ENCODE data around the gene FOXC2.

GRCh38 chr16:86602521-86602920 lies 35.9 kb downstream of the FOXC2 start:
- no peak for TF ChIP-seq EZH2 (IDR thresholded peaks at IDR 0.05; ENCODE audit: borderline replicate concordance, low read length)
- TF ChIP-seq, protein P1, sequence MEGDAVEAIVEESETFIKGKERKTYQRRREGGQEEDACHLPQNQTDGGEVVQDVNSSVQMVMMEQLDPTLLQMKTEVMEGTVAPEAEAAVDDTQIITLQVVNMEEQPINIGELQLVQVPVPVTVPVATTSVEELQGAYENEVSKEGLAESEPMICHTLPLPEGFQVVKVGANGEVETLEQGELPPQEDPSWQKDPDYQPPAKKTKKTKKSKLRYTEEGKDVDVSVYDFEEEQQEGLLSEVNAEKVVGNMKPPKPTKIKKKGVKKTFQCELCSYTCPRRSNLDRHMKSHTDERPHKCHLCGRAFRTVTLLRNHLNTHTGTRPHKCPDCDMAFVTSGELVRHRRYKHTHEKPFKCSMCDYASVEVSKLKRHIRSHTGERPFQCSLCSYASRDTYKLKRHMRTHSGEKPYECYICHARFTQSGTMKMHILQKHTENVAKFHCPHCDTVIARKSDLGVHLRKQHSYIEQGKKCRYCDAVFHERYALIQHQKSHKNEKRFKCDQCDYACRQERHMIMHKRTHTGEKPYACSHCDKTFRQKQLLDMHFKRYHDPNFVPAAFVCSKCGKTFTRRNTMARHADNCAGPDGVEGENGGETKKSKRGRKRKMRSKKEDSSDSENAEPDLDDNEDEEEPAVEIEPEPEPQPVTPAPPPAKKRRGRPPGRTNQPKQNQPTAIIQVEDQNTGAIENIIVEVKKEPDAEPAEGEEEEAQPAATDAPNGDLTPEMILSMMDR (conservative IDR thresholded peaks at IDR 0.05 in 1 of 2, IDR thresholded peaks at IDR 0.05 in 1 of 2; ENCODE audit: extremely low read depth in 1 of 2, insufficient read depth in 1 of 2, low read depth in 1 of 2, low read length in 2 of 2), result no peak
